Prostate gland (tissue), 2 donors: Measurements from ENCODE around the gene RNF222. TPM values are rescaled to one million over a fixed set of nuclear protein-coding genes. Genes with fewer than 3 reads are reported as not detected.

Experiments
- DNase-seq: peaks from one replicate; pipeline ENCODE4 v3.0.0-alpha.2; 2019; ENCODE audit warnings: low spot score
- H3K27ac ChIP-seq, 2 donors: fragments of 200-600 bp; sonication (generic); 2 replicates each; pipeline ENCODE4 v1.5.1; 2017 to 2019
- H3K27me3 ChIP-seq: fragments of 200-600 bp; sonication (generic); replicated peaks from 2 replicates; pipeline ENCODE4 v1.5.1; 2019; ENCODE audit not compliant: insufficient read depth
- H3K36me3 ChIP-seq, 2 donors: fragments of 200-600 bp; sonication (generic); 1 replicate in 1 of 2; 2 replicates in 1 of 2; pipeline versions ENCODE4 v1.5.1 to v1.8.1; 2017 to 2019
- H3K4me1 ChIP-seq: fragments of 200-600 bp; sonication (generic); replicated peaks from 2 replicates; pipeline ENCODE4 v1.5.1; 2019
- H3K4me3 ChIP-seq, 2 donors: fragments of 200-600 bp; sonication (generic); 2 replicates each; pipeline ENCODE4 v1.5.1; 2017 to 2019
- H3K9me3 ChIP-seq: fragments of 200-600 bp; sonication (generic); 2 replicates; pipeline ENCODE4 v1.5.1; 2017
- CTCF ChIP-seq, 4 experiments: fragments of 200-600 bp in 2 of 4; fragments of 450-650 bp in 2 of 4; sonication (generic) in 2 of 4; IDR thresholded peaks; 1 replicate in 3 of 4; 2 replicates in 1 of 4; pipeline ENCODE4 v1.5.1; 2016 to 2019; ENCODE audit warnings: antibody characterized with exemption in 4 of 4, mild to moderate bottlenecking in 2 of 4, moderate library complexity in 2 of 4
- POLR2A ChIP-seq: fragments of 450-650 bp; IDR thresholded peaks from one replicate; pipeline ENCODE4 v1.6.1; 2016; ENCODE audit warnings: antibody characterized with exemption, mild to moderate bottlenecking
- POLR2AphosphoS5 ChIP-seq: sonication (generic); formaldehyde crosslinking; IDR thresholded peaks from one replicate; pipeline ENCODE4 v1.6.1; 2017; ENCODE audit warnings: antibody characterized with exemption
- WGBS: methylation state at CpG from one replicate; pipeline ENCODE4 v1.1.5; 2018; 5-methylcytosine and 5-hydroxymethylcytosine counted together
- intact Hi-C: fragments of 100-400 bp; cut with DNase I; formaldehyde crosslinking; loops from one replicate; pipeline ENCODE4 v1.14.2; 2022
- total RNA-seq, 2 donors: library from RNA; depleted of rRNA; stranded (reverse); fragments of >200 nt; gene quantifications; one replicate each; pipeline ENCODE4 v1.1.0, GENCODE V29; 2016

The RNF222 gene
- total RNA-seq, 2 donors from 2014 or later = not detected

- no peak overlapping the region for H3K4me3 ChIP-seq
- H3K36me3 ChIP-seq = no peaks in the 10 kb centered on the region
- intact Hi-C loops = no loop called here
- 52% methylated on average over 8 of the region's 8 CpGs for WGBS
- no peak overlapping the region for H3K27ac ChIP-seq
- H3K9me3 ChIP-seq = no peaks in the 10 kb centered on the region
- H3K4me1 ChIP-seq = no peaks in the 10 kb centered on the region
- DNase-seq = no peak
- TF ChIP-seq CTCF (IDR thresholded peaks at IDR 0.05) = no peak
- TF ChIP-seq POLR2A = no peak
- no peak for TF ChIP-seq POLR2AphosphoS5
- H3K27me3 ChIP-seq = peaks cover 5% of the 10 kb centered on the region
These were observed 4.0 kb downstream of the RNF222 start for GRCh38 chr17:8393470-8394231.

GRCh38 chr17:8392674-8393469 lies 4.8 kb downstream of the RNF222 start:
- no peak for TF ChIP-seq CTCF (IDR thresholded peaks at IDR 0.05)
- no peak for TF ChIP-seq POLR2AphosphoS5
- TF ChIP-seq POLR2A = no peak

GRCh38 chr17:8392274-8392673 lies 5.4 kb downstream of the RNF222 start:
- intact Hi-C loops = no loop called here
- no peak for DNase-seq

More at GRCh38 chr17:8392674-8393469, 4.8 kb downstream of the RNF222 start:
- H3K27ac ChIP-seq = no peak overlapping the region
- 82% methylated on average over 40 of the region's 46 CpGs for WGBS
- intact Hi-C loops = no loop called here
- H3K27me3 ChIP-seq = peaks cover 5% of the 10 kb centered on the region
- H3K4me1 ChIP-seq = no peaks in the 10 kb centered on the region
- no peak overlapping the region for H3K4me3 ChIP-seq
- no peak for DNase-seq
- no peaks in the 10 kb centered on the region for H3K9me3 ChIP-seq
- H3K36me3 ChIP-seq = no peaks in the 10 kb centered on the region

GRCh38 chr17:8391711-8392110 lies 5.9 kb downstream of the RNF222 start:
- 23% methylated on average over 9 of the region's 9 CpGs for WGBS
- Histone ChIP-seq H3K9me3 (no peaks in the 10 kb centered on the region), H3K36me3 (no peaks in the 10 kb centered on the region), H3K4me3 (no peak overlapping the region), H3K27ac (no peak overlapping the region), H3K4me1 (no peaks in the 10 kb centered on the region), H3K27me3 (peaks cover 2% of the 10 kb centered on the region)
- no peak for DNase-seq
- TF ChIP-seq POLR2A = no peak
- no peak for TF ChIP-seq POLR2AphosphoS5
- TF ChIP-seq CTCF (IDR thresholded peaks at IDR 0.05) = no peak
- intact Hi-C loops = no loop called here

More at GRCh38 chr17:8392274-8392673, 5.4 kb downstream of the RNF222 start:
- Histone ChIP-seq H3K27ac (no peak overlapping the region), H3K4me3 (no peak overlapping the region), H3K36me3 (no peaks in the 10 kb centered on the region), H3K4me1 (no peaks in the 10 kb centered on the region), H3K9me3 (no peaks in the 10 kb centered on the region), H3K27me3 (peaks cover 5% of the 10 kb centered on the region)
- no peak for TF ChIP-seq POLR2A
- no peak for TF ChIP-seq CTCF (IDR thresholded peaks at IDR 0.05)
- no peak for TF ChIP-seq POLR2AphosphoS5
- 58% methylated on average over 18 of the region's 18 CpGs for WGBS
